Measurements from ENCODE around the gene SKOR1.

DNA sequence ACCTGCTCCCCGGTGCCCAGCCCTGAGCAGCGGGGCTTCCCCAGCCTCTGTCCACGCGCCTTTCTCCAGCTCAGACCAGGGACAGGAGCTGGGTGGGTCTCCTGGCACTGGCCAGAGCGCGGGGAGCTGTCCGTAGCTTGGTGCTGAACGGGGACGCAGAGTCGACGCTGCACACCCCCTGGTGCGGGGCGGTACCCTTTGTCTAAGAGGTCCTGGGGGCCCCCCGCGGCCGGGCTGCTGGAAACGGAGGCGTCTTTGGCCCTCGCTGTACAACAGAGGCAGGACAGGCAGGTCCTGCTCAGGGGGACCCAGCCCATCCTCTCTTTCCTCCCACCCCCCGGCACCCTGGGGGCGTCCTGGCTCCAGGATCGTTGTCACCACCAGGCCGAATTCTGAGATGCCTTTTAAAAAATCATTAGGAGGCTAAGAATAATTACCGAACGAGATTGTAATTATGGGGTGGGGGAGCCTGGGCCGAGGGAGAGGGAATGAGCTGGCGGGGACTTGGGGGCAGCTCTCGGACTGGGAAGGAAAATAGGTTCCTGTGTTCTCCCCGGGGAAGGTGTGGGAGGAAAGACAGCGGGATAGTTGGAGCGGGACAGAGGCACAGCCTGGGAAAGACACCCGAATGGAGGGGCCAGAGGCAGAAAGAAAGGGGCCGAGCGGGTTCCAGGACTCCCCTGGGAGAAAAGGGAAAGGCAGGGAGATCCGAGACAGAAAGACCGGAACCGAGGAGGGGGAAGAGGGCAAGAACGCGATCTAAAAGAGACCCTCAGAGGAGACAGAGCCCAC is 4.1 kb upstream of the SKOR1 start:
- peak; percentile 8 for TF ChIP-seq SUZ12 (IDR thresholded peaks at IDR 0.05; ENCODE audit: extremely low read depth, insufficient read depth, insufficient read length)
- TF ChIP-seq ZNF274 (IDR thresholded peaks at IDR 0.05; ENCODE audit: low read depth, low read length) = no peak
- no peak for TF ChIP-seq YY1 (IDR thresholded peaks at IDR 0.05; ENCODE audit: insufficient read depth, insufficient read length)
